OCI-LY3 (cell line): ENCODE data around the gene PRKCG.

Experiments
- H2AFZ ChIP-seq: fragments of 200-600, 300-600 bp; shearing (Covaris generic); 2 replicates; pipeline ENCODE4 v1.6.0; 2014; ENCODE audit warnings: antibody characterized with exemption, low read depth, low read length
- H3K27ac ChIP-seq: fragments of 200-600, 300-600 bp; sonication (generic); 2 replicates; pipeline ENCODE4 v1.5.1; 2014; ENCODE audit warnings: mild to moderate bottlenecking, low read length, moderate library complexity, mixed read lengths
- H3K27me3 ChIP-seq: fragments of 200-600, 300-600 bp; sonication (generic); 2 replicates; pipeline ENCODE4 v1.6.1; 2014; ENCODE audit warnings: low read depth, low read length, mixed read lengths
- H3K36me3 ChIP-seq: fragments of 200-600, 300-600 bp; sonication (generic); replicated peaks from 2 replicates; pipeline ENCODE3; 2014; ENCODE audit warnings: low read depth, low read length, mixed read lengths
- H3K4me1 ChIP-seq: fragments of 300-600, 200-600 bp; sonication (generic); 2 replicates; pipeline ENCODE4 v1.6.1; 2014; ENCODE audit warnings: low read length, mixed read lengths
- H3K4me2 ChIP-seq: fragments of 200-600, 300-600 bp; sonication (generic); 2 replicates; pipeline ENCODE4 v1.6.1; 2014; ENCODE audit warnings: low read length, mixed read lengths
- H3K4me3 ChIP-seq: fragments of 300-600, 200-600 bp; sonication (generic); 2 replicates; pipeline ENCODE4 v1.5.1; 2014; ENCODE audit warnings: antibody characterized with exemption, mild to moderate bottlenecking, low read length, moderate library complexity
- H3K79me2 ChIP-seq: fragments of 300-600, 200-600 bp; shearing (Covaris generic); 2 replicates; pipeline ENCODE4 v1.6.1; 2014; ENCODE audit warnings: mild to moderate bottlenecking, low read length, mixed read lengths
- H3K9ac ChIP-seq: fragments of 300-600, 200-600 bp; shearing (Covaris generic); 2 replicates; pipeline ENCODE4 v1.6.0; 2014; ENCODE audit warnings: mild to moderate bottlenecking, low read length, moderate library complexity
- H3K9me3 ChIP-seq: fragments of 200-600, 300-600 bp; shearing (Covaris generic); 2 replicates; pipeline ENCODE4 v1.6.1; 2014; ENCODE audit warnings: low read length, mixed read lengths; ENCODE audit not compliant: insufficient read depth
- H4K20me1 ChIP-seq: fragments of 200-600, 300-600 bp; sonication (generic); 2 replicates; pipeline ENCODE4 v1.6.1; 2016; ENCODE audit warnings: low read length, mixed read lengths; ENCODE audit not compliant: insufficient read depth
- EZH2phosphoT487 ChIP-seq: fragments of 200-600 bp; shearing (Covaris generic); IDR thresholded peaks from 2 replicates; pipeline ENCODE4 v1.6.1; 2018; ENCODE audit warnings: antibody characterized with exemption, mixed run types, low read depth
- TF ChIP-seq, protein P1 (sequence below): fragments of 200-600, 300-600 bp; sonication (generic); IDR thresholded peaks from 2 replicates; pipeline ENCODE4 v1.5.1; 2014; ENCODE audit warnings: antibody characterized with exemption, low read length, low read depth

PRKCG gene

DNA sequence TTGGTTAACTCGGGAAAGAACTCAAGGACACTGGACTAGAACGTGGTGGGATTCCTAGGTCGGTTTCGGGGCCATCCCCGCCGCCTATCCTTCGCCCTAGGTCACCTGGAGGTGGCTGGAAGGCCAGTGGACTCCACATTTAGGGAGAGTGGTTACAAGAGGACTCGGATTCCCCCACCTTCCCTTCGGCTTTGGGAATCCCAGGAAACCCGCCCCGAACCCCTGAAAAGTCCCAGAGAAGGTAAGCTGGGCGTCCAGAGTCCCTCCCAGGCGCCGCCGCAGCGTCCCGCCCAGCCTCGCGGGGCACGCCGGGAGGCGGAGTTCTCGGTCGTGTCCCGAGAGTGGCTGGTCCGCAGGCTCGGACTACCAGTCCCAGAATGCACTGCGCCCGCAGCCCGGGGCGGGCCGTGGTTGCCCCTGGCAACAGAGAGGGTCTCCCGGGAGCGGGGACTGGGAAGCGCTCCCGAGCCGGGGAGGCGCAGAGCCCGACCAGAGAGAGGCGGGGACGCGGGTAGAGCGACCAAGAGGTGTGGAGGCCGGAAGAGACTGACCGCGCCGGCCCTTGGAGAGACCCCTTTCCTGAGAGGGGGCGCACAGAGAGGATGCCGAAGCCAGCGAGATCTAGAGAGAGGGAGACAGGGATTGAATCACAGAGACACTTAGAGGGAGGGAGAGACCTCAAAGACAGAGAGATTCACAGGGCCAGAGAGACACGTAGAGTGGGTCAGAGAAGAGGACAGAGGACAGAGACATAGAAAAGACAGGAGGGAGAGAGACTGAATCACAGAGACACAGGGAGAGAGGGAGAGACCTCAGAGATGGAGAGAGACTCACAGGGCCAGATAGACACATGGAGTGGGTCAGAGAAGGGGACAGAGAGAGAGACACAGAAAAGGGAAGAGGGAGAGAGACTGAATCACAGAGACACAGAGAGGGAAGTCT lies 2.6 kb upstream of the PRKCG start:
- Histone ChIP-seq H3K4me3 (no peak overlapping the region), H3K4me1 (no peaks in the 10 kb centered on the region), H3K9me3 (no peaks in the 10 kb centered on the region), H3K9ac (no peak overlapping the region), H4K20me1 (no peaks in the 10 kb centered on the region), H3K4me2 (no peak overlapping the region), H3K27ac (no peak overlapping the region), H3K27me3 (no peaks in the 10 kb centered on the region), H3K36me3 (no peaks in the 10 kb centered on the region), H2AFZ (no peak overlapping the region), H3K79me2 (no peaks in the 10 kb centered on the region)
- TF ChIP-seq EZH2phosphoT487: no peak
- TF ChIP-seq, protein P1, sequence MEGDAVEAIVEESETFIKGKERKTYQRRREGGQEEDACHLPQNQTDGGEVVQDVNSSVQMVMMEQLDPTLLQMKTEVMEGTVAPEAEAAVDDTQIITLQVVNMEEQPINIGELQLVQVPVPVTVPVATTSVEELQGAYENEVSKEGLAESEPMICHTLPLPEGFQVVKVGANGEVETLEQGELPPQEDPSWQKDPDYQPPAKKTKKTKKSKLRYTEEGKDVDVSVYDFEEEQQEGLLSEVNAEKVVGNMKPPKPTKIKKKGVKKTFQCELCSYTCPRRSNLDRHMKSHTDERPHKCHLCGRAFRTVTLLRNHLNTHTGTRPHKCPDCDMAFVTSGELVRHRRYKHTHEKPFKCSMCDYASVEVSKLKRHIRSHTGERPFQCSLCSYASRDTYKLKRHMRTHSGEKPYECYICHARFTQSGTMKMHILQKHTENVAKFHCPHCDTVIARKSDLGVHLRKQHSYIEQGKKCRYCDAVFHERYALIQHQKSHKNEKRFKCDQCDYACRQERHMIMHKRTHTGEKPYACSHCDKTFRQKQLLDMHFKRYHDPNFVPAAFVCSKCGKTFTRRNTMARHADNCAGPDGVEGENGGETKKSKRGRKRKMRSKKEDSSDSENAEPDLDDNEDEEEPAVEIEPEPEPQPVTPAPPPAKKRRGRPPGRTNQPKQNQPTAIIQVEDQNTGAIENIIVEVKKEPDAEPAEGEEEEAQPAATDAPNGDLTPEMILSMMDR: no peak

DNA sequence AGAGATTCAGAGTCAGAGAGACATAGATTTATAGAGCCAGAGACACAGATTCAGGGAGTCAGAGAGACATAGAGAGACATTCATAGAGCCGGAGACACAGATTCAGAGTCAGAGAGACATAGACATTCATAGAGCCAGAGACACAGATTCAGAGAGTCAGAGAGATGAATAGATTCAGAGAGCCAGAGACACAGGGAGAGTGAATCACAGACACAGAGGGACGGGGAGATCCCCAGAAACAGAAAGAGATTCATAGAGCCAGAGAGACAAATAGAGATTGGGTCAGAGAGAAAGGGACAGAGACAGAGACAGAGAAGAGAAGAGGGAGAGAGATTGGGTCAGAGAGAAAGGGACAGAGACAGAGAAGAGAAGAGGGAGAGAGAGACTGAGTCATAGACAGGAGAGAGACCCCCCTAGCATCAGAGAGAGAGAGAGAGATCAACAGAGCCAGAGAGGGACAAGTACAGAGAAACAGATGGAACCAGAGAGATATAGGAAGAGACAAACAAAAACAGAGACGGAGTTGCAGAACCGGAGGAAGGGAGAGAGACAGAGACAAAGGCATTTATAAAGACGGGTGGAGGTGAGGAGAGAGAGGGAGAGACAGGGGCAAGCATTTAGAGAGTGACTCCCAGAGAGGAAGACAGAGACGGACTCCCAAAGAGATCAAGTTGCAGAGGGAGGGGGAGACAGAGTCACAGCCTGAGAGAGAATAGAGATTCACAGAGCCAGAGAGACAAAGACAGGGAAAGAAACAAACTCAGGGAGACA lies 1.1 kb upstream of the PRKCG start:
- Histone ChIP-seq H3K27ac (no peak overlapping the region), H3K9ac (no peak overlapping the region), H3K79me2 (no peaks in the 10 kb centered on the region), H3K9me3 (no peaks in the 10 kb centered on the region), H3K4me1 (no peaks in the 10 kb centered on the region), H3K4me2 (no peak overlapping the region), H3K27me3 (no peaks in the 10 kb centered on the region), H3K4me3 (no peak overlapping the region), H2AFZ (no peak overlapping the region), H4K20me1 (no peaks in the 10 kb centered on the region), H3K36me3 (no peaks in the 10 kb centered on the region)
- TF ChIP-seq, protein P1: no peak
- no peak for TF ChIP-seq EZH2phosphoT487

DNA sequence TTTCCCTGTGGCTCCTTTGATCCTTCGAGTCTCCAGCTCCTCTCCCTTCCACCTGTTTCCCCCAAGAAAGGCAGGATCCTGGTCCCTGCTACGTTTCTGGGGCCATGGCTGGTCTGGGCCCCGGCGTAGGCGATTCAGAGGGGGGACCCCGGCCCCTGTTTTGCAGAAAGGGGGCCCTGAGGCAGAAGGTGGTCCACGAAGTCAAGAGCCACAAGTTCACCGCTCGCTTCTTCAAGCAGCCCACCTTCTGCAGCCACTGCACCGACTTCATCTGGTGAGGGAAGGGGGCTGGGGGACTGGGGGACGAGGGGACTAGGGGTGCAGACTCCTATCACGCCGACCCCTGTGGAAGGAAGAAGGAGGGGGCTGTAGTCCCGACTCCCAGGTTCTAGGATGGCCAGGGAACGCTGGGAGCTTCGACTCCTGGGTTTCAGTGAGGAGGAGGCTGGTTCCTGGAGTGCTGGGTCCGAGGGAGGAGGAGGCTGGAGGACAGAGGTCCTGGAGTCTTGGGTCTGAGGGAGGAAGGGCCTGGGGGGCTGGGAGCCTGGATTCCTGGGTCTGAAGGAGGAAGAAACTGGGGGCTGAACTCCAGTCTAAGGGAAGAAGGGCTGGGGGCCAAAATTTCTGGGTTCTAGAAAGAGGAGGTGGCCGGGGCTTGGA lies 524 bp downstream of the PRKCG start:
- H3K27ac ChIP-seq: no peak overlapping the region
- H3K4me2 ChIP-seq: no peak overlapping the region
- no peak overlapping the region for H2AFZ ChIP-seq
- H3K4me3 ChIP-seq: no peak overlapping the region
- no peaks in the 10 kb centered on the region for H4K20me1 ChIP-seq
- no peak for TF ChIP-seq EZH2phosphoT487
- TF ChIP-seq, protein P1: no peak
- H3K4me1 ChIP-seq: no peaks in the 10 kb centered on the region
- H3K79me2 ChIP-seq: no peaks in the 10 kb centered on the region
- H3K9ac ChIP-seq: no peak overlapping the region
- no peaks in the 10 kb centered on the region for H3K27me3 ChIP-seq
- H3K36me3 ChIP-seq: no peaks in the 10 kb centered on the region
- no peaks in the 10 kb centered on the region for H3K9me3 ChIP-seq
